Measurements from ENCODE around the gene RNH1. TPM values are rescaled to one million over a fixed set of nuclear protein-coding genes. Genes with fewer than 3 reads are reported as not detected.
"Not testable (repeated sequence)": the region's sequence is repeated elsewhere in the genome, so short reads cannot be mapped to it uniquely, and the experiment has no call there.

The RNH1 gene
- total RNA-seq, 2 experiments from 2014 or later = 109 to 117 TPM

DNA sequence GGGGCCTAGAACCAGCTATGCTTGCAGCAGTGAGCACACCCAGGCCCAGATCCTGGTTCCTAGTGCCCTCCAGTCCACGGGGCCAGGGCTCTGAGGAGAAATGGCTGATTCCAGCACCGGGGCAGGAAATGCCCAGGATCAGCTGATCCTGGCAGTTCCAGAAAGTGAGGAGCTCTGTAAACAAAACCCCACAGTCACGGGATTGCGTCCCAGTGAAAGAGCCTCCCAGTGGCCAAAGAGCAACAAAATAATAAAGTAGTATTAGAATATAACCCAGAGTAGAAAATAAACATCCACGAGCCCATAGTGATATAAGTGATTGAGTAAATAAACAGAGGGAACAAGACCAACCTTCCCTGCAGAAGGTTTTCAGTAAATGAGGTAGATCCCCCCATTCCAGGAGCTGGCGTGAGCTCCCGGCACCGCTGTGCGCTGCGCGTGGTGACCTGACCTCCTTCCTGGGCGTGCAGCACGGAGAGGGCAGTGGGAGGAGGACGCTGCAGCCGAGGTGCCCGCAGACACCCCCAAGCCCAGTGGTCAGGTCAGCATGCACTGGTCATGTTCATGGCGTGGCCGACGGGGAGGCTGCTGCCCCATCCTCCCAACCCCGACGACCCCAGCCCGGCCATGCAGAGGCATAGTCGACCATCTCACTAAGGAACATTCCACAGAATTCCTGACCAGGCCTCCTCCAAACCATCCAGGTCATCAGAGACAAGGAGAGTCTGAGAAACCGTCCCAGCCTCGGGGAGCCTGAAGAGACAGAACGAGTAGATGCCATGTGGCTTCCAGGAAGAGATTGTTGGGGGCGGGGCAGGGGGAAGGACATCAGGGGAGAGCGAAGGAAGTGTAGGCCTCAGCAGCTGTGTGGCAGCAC, 37.1 kb downstream of the RNH1 start:
- ChIA-PET CTCF (interaction anchor here (1.8 kb wide), 1 partner anchor 13 kb away, joined by 3 read pairs; no protein-coding TSS in a partner anchor), POLR2A (no interaction called here)
- Mint-ChIP-seq H3K27me3 (no peaks in the 10 kb centered on the region), H3K4me3 (no peak overlapping the region), H3K27ac (no peak overlapping the region), H3K4me1 (no peaks in the 10 kb centered on the region), H3K36me3 (ENCODE audit: low read depth) (no peaks in the 10 kb centered on the region), H3K9me3 (no peaks in the 10 kb centered on the region)
- DNase-seq = no peak

GRCh38 chr11:469026-469683, 37.9 kb downstream of the RNH1 start:
- H3K27me3 Mint-ChIP-seq; DNase-seq; H3K36me3 Mint-ChIP-seq (ENCODE audit: low read depth); H3K9me3 Mint-ChIP-seq; POLR2A ChIA-PET; H3K4me1 Mint-ChIP-seq; H3K4me3 Mint-ChIP-seq; H3K27ac Mint-ChIP-seq: not testable (repeated sequence)
- CTCF ChIA-PET = interaction anchor here (1.8 kb wide), 1 partner anchor 13 kb away, joined by 3 read pairs; no protein-coding TSS in a partner anchor

DNA sequence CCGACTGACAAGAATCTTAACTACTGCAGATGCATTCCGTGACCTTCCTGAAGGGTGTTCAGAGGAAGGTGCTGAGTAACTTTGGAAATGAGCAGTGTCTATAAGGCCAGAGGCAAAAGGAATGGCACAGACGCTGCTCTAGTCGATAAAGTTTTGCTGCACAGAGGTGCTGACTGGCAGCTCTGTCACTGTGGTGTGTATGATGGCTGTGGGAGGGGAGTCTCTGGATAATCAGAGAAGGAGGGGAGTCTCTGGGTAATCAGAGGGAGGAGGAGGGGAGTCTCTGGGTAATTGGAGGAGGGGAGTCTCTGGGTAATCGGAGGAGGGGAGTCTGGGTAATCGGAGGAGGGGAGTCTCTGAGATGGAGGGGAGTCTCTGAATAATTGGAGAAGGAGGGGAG, 38.5 kb downstream of the RNH1 start:
- POLR2A ChIA-PET = no interaction called here
- no peak for DNase-seq
- no peak overlapping the region for H3K27ac Mint-ChIP-seq
- no peaks in the 10 kb centered on the region for H3K36me3 Mint-ChIP-seq (ENCODE audit: low read depth)
- CTCF ChIA-PET = no interaction called here
- H3K4me1 Mint-ChIP-seq = no peaks in the 10 kb centered on the region
- H3K4me3 Mint-ChIP-seq = no peak overlapping the region
- no peaks in the 10 kb centered on the region for H3K9me3 Mint-ChIP-seq
- no peaks in the 10 kb centered on the region for H3K27me3 Mint-ChIP-seq

DNA sequence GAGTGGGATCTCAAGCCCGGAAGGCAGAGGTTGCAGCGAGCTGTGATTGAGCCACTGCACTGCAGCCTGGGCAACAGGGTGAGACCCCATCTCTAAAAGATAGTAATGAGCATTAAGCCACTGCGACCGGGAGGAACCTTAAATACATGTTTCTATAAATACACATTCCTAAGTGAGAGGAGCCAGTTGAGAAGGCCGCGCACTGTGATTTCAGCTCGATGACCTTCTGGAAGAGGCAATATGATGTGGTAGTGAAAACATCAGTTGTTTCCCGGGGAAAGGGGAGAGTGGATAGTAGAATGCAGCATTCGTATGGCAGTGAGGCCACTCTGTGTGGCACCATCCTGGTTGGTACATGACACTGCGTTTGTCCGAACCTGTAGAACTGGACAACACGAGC, 39.0 kb downstream of the RNH1 start:
- no peak for DNase-seq
- H3K4me1 Mint-ChIP-seq = no peaks in the 10 kb centered on the region
- H3K27ac Mint-ChIP-seq = no peak overlapping the region
- no peaks in the 10 kb centered on the region for H3K27me3 Mint-ChIP-seq
- H3K9me3 Mint-ChIP-seq = no peaks in the 10 kb centered on the region
- H3K36me3 Mint-ChIP-seq (ENCODE audit: low read depth) = no peaks in the 10 kb centered on the region
- H3K4me3 Mint-ChIP-seq = no peak overlapping the region
- ChIA-PET CTCF (no interaction called here), POLR2A (no interaction called here)

- H3K27ac Mint-ChIP-seq = no peak overlapping the region
- no peak overlapping the region for H3K4me3 Mint-ChIP-seq
- no peaks in the 10 kb centered on the region for H3K9me3 Mint-ChIP-seq
- H3K36me3 Mint-ChIP-seq (ENCODE audit: low read depth) = no peaks in the 10 kb centered on the region
- no peaks in the 10 kb centered on the region for H3K4me1 Mint-ChIP-seq
- ChIA-PET POLR2A (no interaction called here), CTCF (no interaction called here)
- no peak for DNase-seq
- no peaks in the 10 kb centered on the region for H3K27me3 Mint-ChIP-seq
Observed at GRCh38 chr11:465896-466530, 41.0 kb downstream of the RNH1 start.

DNA sequence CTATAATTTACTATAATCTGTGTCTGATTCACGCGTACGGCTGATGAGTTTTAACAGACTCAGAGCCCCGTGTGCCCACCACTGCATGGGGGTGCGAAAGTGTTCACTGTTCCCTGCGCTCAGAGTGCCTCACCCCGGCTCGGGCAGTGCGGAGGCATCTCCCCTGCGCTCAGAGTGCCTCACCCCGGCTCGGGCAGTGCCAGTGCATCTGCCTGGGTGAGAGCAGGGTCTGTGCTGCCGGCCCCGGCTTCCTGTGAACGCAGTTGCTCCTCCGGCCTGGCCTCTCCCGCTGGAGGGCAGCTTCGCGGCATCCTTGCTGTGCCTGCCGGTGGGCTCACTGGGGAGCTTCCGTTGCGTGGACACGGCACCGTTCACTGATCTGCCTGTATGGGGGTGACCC, 42.7 kb downstream of the RNH1 start:
- H3K4me1 Mint-ChIP-seq = peaks cover 1% of the 10 kb centered on the region
- no peaks in the 10 kb centered on the region for H3K27me3 Mint-ChIP-seq
- H3K4me3 Mint-ChIP-seq = no peak overlapping the region
- ChIA-PET POLR2A (no interaction called here), CTCF (no interaction called here)
- no peaks in the 10 kb centered on the region for H3K9me3 Mint-ChIP-seq
- H3K36me3 Mint-ChIP-seq (ENCODE audit: low read depth) = no peaks in the 10 kb centered on the region
- no peak overlapping the region for H3K27ac Mint-ChIP-seq
- no peak for DNase-seq

DNA sequence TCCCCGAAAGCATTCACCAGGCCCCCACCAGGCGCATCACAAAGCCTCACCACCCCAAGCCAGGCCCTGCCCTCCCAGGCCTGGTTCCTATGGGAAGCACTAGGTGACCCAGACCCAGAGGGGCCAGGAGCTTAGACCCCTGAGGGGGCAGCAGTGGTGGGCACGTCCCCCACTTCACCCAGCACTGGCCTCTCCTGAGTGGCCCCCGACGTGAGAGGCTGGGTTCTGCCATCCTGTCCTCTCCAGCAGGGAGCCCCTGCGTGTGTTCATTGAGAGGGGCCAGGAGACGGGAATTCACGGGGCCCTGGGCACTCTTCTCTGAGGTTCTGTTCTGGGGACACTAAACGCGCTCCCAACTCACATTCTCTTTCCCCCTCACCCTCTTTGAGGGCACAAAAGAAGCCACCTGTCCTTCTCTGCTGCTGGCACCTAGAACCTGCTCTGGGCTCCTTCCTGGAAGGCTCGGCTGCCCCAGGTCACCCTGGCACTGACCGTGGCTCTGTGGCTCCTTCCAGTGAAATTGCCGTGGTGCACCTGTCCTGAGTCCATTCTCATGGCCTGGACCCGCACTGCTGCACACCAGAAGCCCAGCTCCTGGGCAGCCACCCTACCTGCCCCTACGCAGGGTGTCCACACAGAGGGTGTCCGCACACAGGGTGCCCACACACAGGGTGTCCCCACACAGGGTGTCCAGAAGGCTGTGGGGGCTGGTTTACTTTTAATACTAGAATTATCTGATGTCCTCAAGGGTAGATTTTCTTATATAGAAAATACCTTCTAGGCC, 44.7 kb downstream of the RNH1 start:
- Mint-ChIP-seq H3K27me3 (no peaks in the 10 kb centered on the region), H3K9me3 (no peaks in the 10 kb centered on the region), H3K4me1 (peaks cover 8% of the 10 kb centered on the region), H3K27ac (no peak overlapping the region), H3K36me3 (ENCODE audit: low read depth) (no peaks in the 10 kb centered on the region), H3K4me3 (no peak overlapping the region)
- no peak for DNase-seq
- CTCF ChIA-PET = interaction anchor here (0.7 kb wide), 1 partner anchor 10 kb away, joined by 3 read pairs; no protein-coding TSS in a partner anchor
- POLR2A ChIA-PET = no interaction called here

DNA sequence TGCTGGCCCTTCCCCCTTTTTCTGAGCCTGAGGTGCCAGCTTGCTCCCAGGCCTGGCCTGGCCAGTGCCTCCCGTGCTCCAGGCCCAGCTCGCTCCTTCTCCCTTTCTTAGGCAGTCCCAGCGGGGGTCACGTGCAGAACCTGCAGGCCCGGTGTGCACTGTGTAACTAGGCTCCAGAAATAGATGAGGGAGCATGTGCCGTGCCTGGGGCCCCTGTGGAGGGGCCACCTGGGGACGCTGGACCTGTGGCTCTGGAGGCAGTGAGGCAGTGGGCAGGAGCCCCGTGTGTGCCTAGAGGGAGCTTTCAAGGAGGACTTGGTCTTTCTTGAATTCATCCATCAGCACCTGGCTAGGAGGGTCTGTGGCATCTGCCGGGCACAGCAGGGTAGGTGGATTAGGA, 45.4 kb downstream of the RNH1 start:
- ChIA-PET CTCF (no interaction called here), POLR2A (interaction anchor here (0.9 kb wide), 1 partner anchor 12 kb away, joined by 3 read pairs; no protein-coding TSS in a partner anchor)
- Mint-ChIP-seq H3K36me3 (ENCODE audit: low read depth) (peaks cover under 1% of the 10 kb centered on the region), H3K4me3 (no peak overlapping the region), H3K4me1 (peaks cover 15% of the 10 kb centered on the region), H3K27ac (no peak overlapping the region), H3K27me3 (no peaks in the 10 kb centered on the region), H3K9me3 (no peaks in the 10 kb centered on the region)
- no peak for DNase-seq

- ChIA-PET POLR2A (interaction anchor here (0.9 kb wide), 1 partner anchor 11 kb away, joined by 3 read pairs; no protein-coding TSS in a partner anchor), CTCF (no interaction called here)
- peaks cover 26% of the 10 kb centered on the region for H3K4me1 Mint-ChIP-seq
- H3K9me3 Mint-ChIP-seq = no peaks in the 10 kb centered on the region
- H3K27ac Mint-ChIP-seq = no peak overlapping the region
- peaks cover 7% of the 10 kb centered on the region for H3K36me3 Mint-ChIP-seq (ENCODE audit: low read depth)
- DNase-seq = no peak
- no peaks in the 10 kb centered on the region for H3K27me3 Mint-ChIP-seq
- H3K4me3 Mint-ChIP-seq = no peak overlapping the region
Observed at GRCh38 chr11:460331-461199, 46.5 kb downstream of the RNH1 start.

GRCh38 chr11:459511-460220, 47.4 kb downstream of the RNH1 start:
- peaks cover 31% of the 10 kb centered on the region for H3K4me1 Mint-ChIP-seq
- H3K27me3 Mint-ChIP-seq = no peaks in the 10 kb centered on the region
- CTCF ChIA-PET = no interaction called here
- POLR2A ChIA-PET = no interaction called here
- peaks cover 8% of the 10 kb centered on the region for H3K36me3 Mint-ChIP-seq (ENCODE audit: low read depth)
- H3K4me3 Mint-ChIP-seq = no peak overlapping the region
- H3K9me3 Mint-ChIP-seq = no peaks in the 10 kb centered on the region
- no peak overlapping the region for H3K27ac Mint-ChIP-seq
- DNase-seq = no peak

DNA sequence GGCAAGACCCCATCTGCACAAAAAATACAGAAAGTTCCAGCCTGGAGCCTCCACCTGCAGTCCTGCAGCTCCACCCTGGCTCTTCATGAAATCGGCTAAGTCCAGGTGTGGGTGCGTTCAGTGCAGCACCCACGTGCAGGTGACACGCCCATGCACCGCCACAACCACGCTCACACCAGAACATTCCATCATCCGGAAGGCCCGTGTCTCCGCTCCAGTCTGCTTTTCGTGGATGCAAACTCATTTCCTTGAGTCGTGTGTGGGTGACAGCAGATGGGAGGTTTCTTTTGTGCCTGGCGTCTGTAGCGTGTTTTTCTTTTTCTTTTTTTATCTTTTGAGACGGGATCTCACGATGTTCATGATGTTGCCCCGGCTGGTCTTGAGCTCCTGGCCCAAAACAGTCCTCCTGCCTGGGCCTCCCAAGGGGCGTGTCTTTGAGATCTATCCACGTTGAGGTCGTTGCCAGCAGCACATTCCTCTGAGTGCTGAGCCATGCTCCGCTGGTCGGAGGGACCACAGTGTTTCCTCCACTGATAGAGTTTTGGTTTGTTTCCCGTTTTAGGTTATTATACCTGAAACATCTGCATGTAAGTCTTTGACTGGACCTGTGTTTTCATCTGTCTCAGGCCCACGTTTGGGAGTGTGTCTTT, 49.8 kb downstream of the RNH1 start:
- H3K9me3 Mint-ChIP-seq = no peaks in the 10 kb centered on the region
- H3K27me3 Mint-ChIP-seq = no peaks in the 10 kb centered on the region
- ChIA-PET POLR2A (interaction anchor here (1.0 to 1.3 kb wide), 4 partner anchors 17 to 52 kb away, joined by 3 to 4 read pairs (median 4); no protein-coding TSS in a partner anchor), CTCF (interaction anchor here (0.9 to 1.4 kb wide), 3 partner anchors 9 to 49 kb away, joined by 3 to 7 read pairs (median 3); partner anchors contain the start of gene RNH1)
- peaks cover 37% of the 10 kb centered on the region for H3K4me1 Mint-ChIP-seq
- DNase-seq = no peak
- peak overlapping the region; percentile 71 for H3K27ac Mint-ChIP-seq
- H3K4me3 Mint-ChIP-seq = peak overlapping the region; percentile 6
- H3K36me3 Mint-ChIP-seq (ENCODE audit: low read depth) = peaks cover 22% of the 10 kb centered on the region
